Measurements from ENCODE around the gene WT1. TPM values are rescaled to one million over a fixed set of nuclear protein-coding genes. Genes with fewer than 3 reads are reported as not detected.

WT1 gene
- total and polyA plus RNA-seq, 2 donors (not counting 3 experiments of a cell fraction or from before 2014, with no cell fraction given), result not detected

DNA sequence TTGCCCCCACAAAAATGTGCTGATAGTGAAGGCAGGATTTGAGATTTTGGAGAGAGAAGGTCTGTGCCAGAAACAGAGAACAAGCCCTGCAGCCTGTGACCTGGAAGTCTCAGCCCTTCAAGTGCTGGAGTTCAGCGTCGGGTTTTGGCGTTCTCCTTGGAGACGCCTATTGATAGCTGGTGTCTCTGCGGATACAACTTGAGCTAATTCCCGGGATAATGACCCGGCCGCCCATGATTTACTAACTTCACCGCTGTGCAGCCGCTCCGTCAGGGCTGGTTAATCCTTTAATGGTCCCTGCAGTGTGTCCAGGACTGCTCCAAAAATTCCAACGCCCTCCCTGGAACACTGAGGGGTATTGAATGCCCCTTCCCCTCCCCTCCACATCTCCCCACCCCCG lies 76.6 kb downstream of the WT1 start:
- Histone ChIP-seq H3K9me3 (replicated peaks; ENCODE audit: control insufficient read depth, insufficient read depth, low read length) (no peaks in the 10 kb centered on the region), H3K9ac (replicated peaks; ENCODE audit: extremely low read depth, insufficient read depth, low read length) (no peak overlapping the region), H4K20me1 (replicated peaks; ENCODE audit: control insufficient read depth, extremely low read depth, insufficient read depth, low read length) (no peaks in the 10 kb centered on the region), H3K4me1 (ENCODE audit: control insufficient read depth, extremely low read depth, insufficient read depth, low read length) (no peaks in the 10 kb centered on the region), H3K9me1 (replicated peaks; ENCODE audit: control insufficient read depth, extremely low read depth, insufficient read depth, low read length) (no peaks in the 10 kb centered on the region), H2AFZ (ENCODE audit: low read depth, low read length) (no peak overlapping the region), H3K4me2 (ENCODE audit: insufficient read depth, low read length) (no peak overlapping the region), H3K27me3 (ENCODE audit: control insufficient read depth in 2 of 2, insufficient read depth in 2 of 2, low read length in 2 of 2) (peaks cover 2 to 21% of the 10 kb centered on the region in 2 experiments), H3K36me3 (ENCODE audit: control insufficient read depth in 2 of 2, extremely low read depth in 1 of 2, insufficient read depth in 2 of 2, low read length in 2 of 2) (no peaks in the 10 kb centered on the region), H3K79me2 (ENCODE audit: control insufficient read depth, insufficient read depth, low read length) (no peaks in the 10 kb centered on the region), H3K27ac (ENCODE audit: insufficient read depth, low read depth, low read length) (no peak overlapping the region), H3K4me3 (replicated peaks in 1 of 3; ENCODE audit: insufficient read depth in 1 of 3, low read depth in 1 of 3, low read length in 3 of 3) (no peak overlapping the region)
- no peak for DNase-seq (ENCODE audit: low read depth, low spot score)
- TF ChIP-seq, protein P1, sequence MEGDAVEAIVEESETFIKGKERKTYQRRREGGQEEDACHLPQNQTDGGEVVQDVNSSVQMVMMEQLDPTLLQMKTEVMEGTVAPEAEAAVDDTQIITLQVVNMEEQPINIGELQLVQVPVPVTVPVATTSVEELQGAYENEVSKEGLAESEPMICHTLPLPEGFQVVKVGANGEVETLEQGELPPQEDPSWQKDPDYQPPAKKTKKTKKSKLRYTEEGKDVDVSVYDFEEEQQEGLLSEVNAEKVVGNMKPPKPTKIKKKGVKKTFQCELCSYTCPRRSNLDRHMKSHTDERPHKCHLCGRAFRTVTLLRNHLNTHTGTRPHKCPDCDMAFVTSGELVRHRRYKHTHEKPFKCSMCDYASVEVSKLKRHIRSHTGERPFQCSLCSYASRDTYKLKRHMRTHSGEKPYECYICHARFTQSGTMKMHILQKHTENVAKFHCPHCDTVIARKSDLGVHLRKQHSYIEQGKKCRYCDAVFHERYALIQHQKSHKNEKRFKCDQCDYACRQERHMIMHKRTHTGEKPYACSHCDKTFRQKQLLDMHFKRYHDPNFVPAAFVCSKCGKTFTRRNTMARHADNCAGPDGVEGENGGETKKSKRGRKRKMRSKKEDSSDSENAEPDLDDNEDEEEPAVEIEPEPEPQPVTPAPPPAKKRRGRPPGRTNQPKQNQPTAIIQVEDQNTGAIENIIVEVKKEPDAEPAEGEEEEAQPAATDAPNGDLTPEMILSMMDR (IDR thresholded peaks at IDR 0.05; ENCODE audit: extremely low read depth in 1 of 2, insufficient read depth in 1 of 2, low read depth in 1 of 2, low read length in 2 of 2), result no peak
- TF ChIP-seq EZH2 (IDR thresholded peaks at IDR 0.05; ENCODE audit: borderline replicate concordance, low read depth, low read length, severe bottlenecking) (no peak), FOS (IDR thresholded peaks at IDR 0.05; ENCODE audit: borderline replicate concordance, insufficient read depth, low read length) (no peak), POLR2A (IDR thresholded peaks at IDR 0.05; ENCODE audit: low read depth, low read length) (no peak), GATA2 (IDR thresholded peaks at IDR 0.05; ENCODE audit: insufficient read depth, insufficient read length, low read depth, low read length) (no peak)
- TF ChIP-seq, protein P2, sequence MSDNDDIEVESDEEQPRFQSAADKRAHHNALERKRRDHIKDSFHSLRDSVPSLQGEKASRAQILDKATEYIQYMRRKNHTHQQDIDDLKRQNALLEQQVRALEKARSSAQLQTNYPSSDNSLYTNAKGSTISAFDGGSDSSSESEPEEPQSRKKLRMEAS (IDR thresholded peaks at IDR 0.05; ENCODE audit: insufficient read depth, insufficient read length), result no peak
- FAIRE-seq, result no peak
- POLR2A ChIA-PET, result no interaction called here
- intact Hi-C loops (cut with micrococcal nuclease), result no loop called here
- dilution Hi-C loops (cut with MboI; ENCODE audit: extremely low pct_ligation_motif_present, low sequenced_read_pairs), result no loop called here
- CTCF ChIA-PET, result interaction anchor here (0.6 to 0.7 kb wide), 2 partner anchors 16 to 22 kb away, joined by 3 to 4 read pairs; no protein-coding TSS in a partner anchor
- no TSS peak for BruUV-seq (replicated peaks)

All from endothelial cell of umbilical vein (primary cell).